GM10266 (cell line): Measurements from ENCODE around the gene TUFM.
A peak's percentile ranks its signal among the peaks of the same experiment; 100 is the strongest.
"Not testable (repeated sequence)": the region's sequence is repeated elsewhere in the genome, so short reads cannot be mapped to it uniquely, and the experiment has no call there.

ENCODE experiments used
- DNase-seq: peaks from one replicate; pipeline ENCODE4 v3.0.0; 2012; ENCODE audit errors: extremely low spot score
- TF ChIP-seq, protein P1 (sequence below): IDR thresholded peaks from 2 replicates; pipeline ENCODE4 v1.5.1; 2012; ENCODE audit warnings: mild to moderate bottlenecking, low read depth; ENCODE audit not compliant: control insufficient read depth, insufficient read depth; ENCODE audit errors: missing control alignments

The TUFM gene

DNA sequence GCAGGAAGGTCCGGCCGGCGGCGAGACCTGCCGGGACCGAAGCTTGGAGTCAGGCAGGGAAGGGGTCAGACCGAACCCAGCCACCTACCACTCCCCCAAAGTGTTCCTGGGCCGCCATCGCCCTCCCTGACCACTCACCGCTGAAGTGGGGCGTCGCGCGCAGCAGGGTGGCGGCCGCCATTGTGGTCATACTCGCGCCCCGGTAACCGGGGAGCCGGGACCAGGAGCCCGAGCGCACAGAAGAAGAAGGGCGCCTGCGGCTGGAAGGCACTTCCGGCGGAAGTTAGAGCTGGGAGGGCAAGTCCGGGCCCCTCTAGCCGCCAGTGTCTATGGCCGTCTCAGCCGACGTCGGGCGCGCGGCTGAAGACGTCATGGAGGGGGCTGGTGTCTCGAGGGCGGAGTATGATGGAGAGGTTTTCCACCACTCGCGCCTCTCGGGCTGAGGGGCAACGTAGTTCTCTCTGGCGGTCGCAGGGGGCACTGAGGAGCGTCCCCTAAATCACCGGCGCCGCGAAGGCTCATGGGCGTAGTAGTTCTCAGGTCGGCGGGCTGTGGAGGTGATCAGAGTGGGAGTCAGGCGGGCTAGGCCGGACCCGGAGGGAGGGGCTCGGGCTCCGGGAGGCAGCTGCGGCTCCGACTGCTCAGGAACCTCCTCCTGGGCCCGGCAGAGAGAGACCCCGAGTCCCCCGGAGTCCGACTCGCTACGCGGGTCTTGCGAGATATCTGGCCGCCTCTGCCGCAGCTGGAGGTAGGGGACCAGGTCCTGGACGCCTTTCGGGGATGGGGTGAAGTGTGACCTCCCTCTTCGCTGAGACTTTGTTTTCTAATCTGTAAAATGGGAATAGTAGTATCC, at the start of gene TUFM:
TUFM (minus strand) TSS at position 269 of the 853 bp plus-strand sequence; CDS start at position 190, 79 bp downstream.
- TF ChIP-seq, protein P1, sequence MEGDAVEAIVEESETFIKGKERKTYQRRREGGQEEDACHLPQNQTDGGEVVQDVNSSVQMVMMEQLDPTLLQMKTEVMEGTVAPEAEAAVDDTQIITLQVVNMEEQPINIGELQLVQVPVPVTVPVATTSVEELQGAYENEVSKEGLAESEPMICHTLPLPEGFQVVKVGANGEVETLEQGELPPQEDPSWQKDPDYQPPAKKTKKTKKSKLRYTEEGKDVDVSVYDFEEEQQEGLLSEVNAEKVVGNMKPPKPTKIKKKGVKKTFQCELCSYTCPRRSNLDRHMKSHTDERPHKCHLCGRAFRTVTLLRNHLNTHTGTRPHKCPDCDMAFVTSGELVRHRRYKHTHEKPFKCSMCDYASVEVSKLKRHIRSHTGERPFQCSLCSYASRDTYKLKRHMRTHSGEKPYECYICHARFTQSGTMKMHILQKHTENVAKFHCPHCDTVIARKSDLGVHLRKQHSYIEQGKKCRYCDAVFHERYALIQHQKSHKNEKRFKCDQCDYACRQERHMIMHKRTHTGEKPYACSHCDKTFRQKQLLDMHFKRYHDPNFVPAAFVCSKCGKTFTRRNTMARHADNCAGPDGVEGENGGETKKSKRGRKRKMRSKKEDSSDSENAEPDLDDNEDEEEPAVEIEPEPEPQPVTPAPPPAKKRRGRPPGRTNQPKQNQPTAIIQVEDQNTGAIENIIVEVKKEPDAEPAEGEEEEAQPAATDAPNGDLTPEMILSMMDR: peak; percentile 81
- peak; percentile 95 for DNase-seq

DNA sequence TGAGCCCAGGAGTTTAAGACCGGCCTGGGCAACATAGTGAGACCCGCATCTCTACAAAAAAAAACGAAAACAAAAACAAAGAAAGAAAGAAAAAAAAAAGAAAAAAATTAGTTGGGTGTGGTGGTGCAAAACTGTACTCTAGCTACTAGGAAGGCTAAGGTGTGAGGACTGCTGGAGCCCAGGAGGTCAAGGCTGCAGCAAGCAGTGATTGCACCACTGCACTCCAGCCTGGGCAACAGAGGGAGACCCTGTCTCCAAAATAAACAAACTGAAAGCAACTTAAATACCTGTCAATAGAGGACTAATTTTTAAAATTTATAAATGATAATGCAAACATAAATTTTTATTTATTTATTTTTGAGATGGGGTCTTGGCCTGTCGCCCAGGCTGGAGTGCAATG, 49.5 kb upstream of the TUFM start:
- TF ChIP-seq, protein P1: no peak

DNA sequence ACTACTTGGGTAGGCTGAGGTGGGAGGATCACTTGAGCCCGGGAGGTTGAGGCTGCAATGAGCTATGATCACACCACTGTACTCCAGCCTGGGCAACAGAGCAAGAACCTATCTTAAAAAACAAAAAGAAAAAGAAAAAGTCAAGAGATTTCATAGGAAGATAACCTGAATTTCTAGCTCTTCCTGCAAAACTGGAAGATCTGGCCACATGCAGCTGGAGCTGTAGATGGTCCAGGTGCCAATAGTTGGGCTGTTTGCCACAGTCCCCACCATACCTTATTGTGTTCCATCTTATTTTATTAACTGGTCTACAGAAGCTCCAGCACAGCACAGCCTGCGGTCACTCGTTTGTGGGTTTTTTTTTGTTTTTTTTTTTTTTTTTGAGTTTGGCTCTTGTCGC, 47.1 kb upstream of the TUFM start:
- DNase-seq: no peak

More for the DNA sequence above, 49.5 kb upstream of the TUFM start:
- DNase-seq: no peak

DNA sequence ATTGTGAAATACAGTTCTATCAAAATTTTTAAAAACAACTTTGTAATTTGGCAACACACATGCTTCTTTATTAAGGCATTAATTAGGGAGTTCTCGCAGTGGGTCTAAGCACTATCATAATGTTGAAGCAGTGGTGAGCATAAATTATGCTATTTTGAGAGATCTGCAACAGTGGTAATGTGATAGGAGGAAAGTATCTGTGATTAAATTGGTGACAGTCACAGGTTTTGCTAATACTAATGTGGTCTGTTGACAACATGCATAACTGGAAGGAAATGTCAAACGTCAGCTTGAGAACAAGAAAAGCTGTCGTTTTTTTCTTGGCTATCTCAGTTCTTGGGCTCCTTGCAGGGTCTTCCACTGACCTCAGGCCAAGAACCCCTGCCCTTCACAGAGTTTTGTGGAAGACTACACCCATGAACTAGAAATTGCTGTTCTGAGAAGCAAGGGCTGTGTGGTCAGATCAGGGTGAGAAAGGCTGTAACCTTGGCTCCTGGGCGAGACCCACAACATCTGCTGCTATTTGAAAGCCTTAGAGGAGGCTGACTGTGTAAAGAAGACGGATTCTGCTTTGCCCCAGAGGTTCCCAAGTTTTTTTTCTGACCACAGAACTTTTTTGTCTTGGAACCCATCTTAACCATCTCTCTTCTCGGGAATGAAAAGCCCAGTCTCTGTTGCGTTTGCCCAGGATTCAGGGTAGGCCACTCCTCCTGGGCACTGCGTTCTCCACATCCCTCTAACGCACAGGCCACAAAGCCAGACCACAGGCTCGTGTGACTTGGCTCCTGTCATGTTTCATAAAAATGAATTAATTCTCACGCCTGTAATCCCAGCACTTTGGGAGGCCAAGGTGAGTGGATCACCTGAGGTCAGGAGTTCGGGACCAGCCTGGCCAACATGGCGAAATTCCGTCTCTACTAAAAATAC, 46.1 kb upstream of the TUFM start:
- no peak for DNase-seq
- TF ChIP-seq, protein P1: no peak

More for the DNA sequence above, 47.1 kb upstream of the TUFM start:
- TF ChIP-seq, protein P1: no peak

DNA sequence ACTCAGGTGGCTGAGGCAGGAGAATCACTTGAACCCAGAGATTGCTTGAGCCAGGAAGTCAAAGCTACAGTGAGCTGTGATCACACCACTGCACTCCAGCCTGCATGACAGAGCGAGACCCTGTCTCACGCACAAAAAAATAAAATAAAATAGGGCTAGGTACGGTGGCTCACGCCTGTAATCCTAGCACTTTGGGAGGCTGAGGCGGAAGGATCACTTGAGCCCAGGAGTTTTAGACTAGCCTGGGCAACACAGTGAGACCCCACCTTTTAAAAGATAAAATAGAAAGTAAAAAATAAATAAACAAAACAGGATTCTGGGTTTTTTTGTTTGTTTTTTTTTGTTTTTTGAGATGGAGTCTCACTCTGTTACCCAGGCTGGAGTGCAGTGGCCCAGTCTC, 44.2 kb upstream of the TUFM start:
- not testable (repeated sequence) for DNase-seq

DNA sequence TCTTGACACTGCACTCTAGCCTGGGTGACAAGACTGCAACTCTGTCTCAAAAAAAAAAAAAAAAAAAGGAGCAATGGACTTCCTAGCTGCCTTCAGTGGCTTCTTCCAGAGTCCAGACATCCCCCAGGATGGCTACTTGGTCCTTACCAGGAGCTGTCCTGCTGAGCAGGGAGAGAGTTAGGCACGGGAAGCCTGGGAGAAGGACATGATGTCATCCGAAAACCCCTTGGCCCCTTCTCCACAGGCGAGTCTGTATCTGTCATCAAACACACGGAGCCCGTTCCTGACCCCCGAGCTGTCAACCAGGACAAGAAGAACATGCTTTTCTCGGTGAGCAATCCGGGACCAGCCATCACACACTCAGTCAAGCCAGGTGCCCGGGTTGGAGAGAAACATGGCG, 40.8 kb upstream of the TUFM start:
- TF ChIP-seq, protein P1: no peak
- DNase-seq: no peak

DNA sequence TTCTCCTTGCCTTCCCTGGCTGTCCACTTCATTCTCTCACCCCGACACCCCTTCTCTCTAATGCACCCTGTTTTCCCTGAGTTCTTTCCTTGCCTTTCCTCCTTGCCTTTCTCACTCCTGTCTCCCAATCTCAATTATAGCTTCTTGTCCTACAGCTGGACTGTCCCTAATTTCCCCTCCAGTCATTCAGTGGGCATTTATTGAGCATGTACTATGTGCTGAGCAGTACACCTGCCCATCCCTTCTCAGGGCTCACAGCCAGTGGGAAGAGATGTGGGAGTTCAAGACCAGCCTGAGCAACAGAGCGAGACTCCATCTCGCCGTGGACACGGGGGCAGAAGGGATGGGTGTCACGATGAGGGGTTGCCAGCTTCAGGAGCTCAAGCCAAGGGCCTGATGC, 37.9 kb upstream of the TUFM start:
- TF ChIP-seq, protein P1: no peak
- no peak for DNase-seq
